PC-9 (cell line): ENCODE measurements around the gene ERG.

Experiments used
- EZH2 ChIP-seq: fragments of 200-600 bp; sonication (generic); IDR thresholded peaks from 2 replicates; pipeline ENCODE4 v1.8.0; 2017; ENCODE audit warnings: antibody characterized with exemption, low read depth
- TF ChIP-seq, protein P1 (sequence below): fragments of 200-600 bp; sonication (generic); conservative IDR thresholded peaks from 2 replicates; pipeline ENCODE4 v1.6.1; 2017; ENCODE audit warnings: mixed run types, antibody characterized with exemption, mild to moderate bottlenecking, moderate library complexity

DNA sequence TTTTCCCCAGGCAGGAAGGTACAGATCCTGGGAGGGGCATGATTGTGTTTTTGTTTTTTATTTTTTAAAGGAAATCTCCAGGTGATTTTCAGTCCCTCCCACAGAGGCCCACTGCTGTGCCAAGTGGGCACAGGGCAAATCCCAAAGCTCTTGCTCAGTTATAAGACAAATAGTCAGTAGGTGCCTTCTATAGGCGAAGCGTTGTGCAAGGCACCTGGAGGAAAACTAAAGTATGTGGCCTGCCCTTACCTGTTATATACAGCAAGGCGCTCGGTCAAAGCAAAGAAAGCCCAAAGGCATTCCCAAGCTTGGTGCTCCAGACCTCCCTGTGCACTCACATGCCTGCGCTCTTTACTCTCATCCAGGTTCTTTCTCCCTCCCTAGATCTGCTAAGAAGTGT, 160.5 kb downstream of the ERG start:
- TF ChIP-seq, protein P1, sequence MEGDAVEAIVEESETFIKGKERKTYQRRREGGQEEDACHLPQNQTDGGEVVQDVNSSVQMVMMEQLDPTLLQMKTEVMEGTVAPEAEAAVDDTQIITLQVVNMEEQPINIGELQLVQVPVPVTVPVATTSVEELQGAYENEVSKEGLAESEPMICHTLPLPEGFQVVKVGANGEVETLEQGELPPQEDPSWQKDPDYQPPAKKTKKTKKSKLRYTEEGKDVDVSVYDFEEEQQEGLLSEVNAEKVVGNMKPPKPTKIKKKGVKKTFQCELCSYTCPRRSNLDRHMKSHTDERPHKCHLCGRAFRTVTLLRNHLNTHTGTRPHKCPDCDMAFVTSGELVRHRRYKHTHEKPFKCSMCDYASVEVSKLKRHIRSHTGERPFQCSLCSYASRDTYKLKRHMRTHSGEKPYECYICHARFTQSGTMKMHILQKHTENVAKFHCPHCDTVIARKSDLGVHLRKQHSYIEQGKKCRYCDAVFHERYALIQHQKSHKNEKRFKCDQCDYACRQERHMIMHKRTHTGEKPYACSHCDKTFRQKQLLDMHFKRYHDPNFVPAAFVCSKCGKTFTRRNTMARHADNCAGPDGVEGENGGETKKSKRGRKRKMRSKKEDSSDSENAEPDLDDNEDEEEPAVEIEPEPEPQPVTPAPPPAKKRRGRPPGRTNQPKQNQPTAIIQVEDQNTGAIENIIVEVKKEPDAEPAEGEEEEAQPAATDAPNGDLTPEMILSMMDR = no peak
- no peak for TF ChIP-seq EZH2
